ENCODE data around the gene TES. TPM values are rescaled to one million over a fixed set of nuclear protein-coding genes. Genes with fewer than 3 reads are reported as not detected.
A peak's percentile ranks its signal among the peaks of the same experiment; 100 is the strongest.

The TES gene, protein sequence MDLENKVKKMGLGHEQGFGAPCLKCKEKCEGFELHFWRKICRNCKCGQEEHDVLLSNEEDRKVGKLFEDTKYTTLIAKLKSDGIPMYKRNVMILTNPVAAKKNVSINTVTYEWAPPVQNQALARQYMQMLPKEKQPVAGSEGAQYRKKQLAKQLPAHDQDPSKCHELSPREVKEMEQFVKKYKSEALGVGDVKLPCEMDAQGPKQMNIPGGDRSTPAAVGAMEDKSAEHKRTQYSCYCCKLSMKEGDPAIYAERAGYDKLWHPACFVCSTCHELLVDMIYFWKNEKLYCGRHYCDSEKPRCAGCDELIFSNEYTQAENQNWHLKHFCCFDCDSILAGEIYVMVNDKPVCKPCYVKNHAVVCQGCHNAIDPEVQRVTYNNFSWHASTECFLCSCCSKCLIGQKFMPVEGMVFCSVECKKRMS
- 100 to 1,000 TPM; 107 to 108 TPM for total RNA-seq
- 94.8 to 246 reads per million in 2 donors for total RNA-seq

DNA sequence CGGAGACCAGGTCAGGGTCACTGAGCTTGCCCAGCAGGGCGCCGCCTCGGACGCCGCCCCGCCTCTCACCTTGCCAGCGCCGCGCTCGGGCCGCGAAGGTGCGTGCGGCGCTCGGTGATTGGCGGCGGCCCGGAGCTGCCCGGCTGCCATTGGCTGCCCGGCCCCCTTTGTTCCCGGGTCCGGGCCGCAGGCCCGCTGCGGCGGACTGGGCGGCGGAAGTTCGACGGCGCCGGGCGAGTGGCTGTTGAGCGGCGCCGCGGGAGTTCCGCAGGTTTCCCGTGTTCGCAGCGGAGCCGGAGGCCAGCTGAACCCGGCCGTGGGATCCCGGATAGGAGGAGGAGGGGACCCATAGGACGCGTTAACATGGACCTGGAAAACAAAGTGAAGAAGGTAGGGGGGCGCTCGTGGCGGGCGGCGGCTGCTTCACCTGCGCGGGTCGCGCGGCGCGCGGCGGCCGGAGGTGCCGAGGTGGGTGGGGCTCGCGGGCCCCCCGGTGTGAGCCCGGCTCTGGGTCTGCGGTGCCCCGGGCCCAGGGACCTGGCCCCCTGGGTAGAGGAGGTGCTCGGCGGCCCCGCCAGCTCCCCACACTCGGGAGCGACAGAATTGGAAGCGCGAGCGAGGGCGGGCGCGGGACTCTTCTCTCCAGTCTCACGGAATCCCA is at the start of gene TES:
Gene TES, plus strand, starts transcription at position 195 of the 661 bp plus-strand sequence. Its CDS starts 169 bp downstream, at position 364.
- H3K4me1 Mint-ChIP-seq: peaks cover 39% of the 10 kb centered on the region

DNA sequence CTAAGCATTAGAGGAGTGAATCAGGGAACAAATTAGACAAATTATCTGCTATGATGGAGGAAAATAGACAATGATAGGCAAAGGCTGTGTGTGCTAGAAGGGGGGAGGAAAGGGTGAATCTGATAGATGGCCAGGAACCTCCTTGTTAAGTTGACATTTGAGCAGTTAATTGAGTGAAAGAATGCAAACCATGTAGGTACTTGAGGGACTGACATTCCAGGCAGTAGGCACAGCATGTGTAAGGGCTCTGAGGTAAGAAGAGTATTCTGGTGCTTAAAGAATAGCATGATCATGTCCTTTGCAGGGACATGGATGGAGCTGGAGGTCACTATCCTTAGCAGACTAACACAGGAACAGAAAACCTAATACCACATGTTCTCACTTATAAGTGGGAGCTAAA is 48.6 kb upstream of the TES start:
- H3K4me1 Mint-ChIP-seq: peaks cover 8% of the 10 kb centered on the region
- ATAC-seq (no peak), DNase-seq (no peak)
- peaks cover 5% of the 10 kb centered on the region for H3K36me3 Mint-ChIP-seq (ENCODE audit: low read depth)
- no peak overlapping the region for H3K4me3 Mint-ChIP-seq
- peaks cover 72% of the 10 kb centered on the region for H3K27me3 Mint-ChIP-seq
- no peak overlapping the region for H3K27ac Mint-ChIP-seq
- no peaks in the 10 kb centered on the region for H3K9me3 ChIP-seq (ENCODE audit: control insufficient read depth, low read length, poor library complexity, severe bottlenecking)

More for the DNA sequence above, at the start of gene TES:
- peak within 1 kb of the TSS; percentile 98 for H3K27ac Mint-ChIP-seq
- H3K9me3 ChIP-seq (ENCODE audit: control insufficient read depth, low read length, poor library complexity, severe bottlenecking): no peaks in the 10 kb centered on the region
- no peaks in the 10 kb centered on the region for H3K27me3 Mint-ChIP-seq
- H3K4me3 Mint-ChIP-seq: peak within 1 kb of the TSS; percentile 93
- no peaks in the 10 kb centered on the region for H3K36me3 Mint-ChIP-seq (ENCODE audit: low read depth)
- peak; percentile 42 to 61 (median 52) for DNase-seq
- peak; percentile 60 for ATAC-seq

DNA sequence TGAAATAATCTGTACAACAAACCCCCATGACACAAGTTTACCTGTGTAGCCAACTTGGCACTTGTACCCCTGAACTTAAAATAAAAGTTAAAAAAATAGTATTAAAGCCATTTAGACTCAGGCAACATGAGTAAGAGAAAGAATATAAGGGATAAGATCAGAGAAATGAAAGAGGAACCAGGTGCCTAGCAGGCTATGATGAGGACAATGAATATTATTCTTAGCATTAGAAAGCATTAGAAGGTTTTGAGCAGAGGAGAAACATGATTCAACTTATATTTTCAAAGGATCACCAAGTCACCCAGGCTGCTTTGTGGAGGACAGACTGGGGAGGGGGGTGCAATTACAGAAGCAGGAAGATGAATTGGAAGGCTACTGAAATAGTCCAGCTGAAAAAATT is 48.1 kb upstream of the TES start:
- ATAC-seq: no peak
- peaks cover 5% of the 10 kb centered on the region for H3K36me3 Mint-ChIP-seq (ENCODE audit: low read depth)
- no peak overlapping the region for H3K4me3 Mint-ChIP-seq

DNA sequence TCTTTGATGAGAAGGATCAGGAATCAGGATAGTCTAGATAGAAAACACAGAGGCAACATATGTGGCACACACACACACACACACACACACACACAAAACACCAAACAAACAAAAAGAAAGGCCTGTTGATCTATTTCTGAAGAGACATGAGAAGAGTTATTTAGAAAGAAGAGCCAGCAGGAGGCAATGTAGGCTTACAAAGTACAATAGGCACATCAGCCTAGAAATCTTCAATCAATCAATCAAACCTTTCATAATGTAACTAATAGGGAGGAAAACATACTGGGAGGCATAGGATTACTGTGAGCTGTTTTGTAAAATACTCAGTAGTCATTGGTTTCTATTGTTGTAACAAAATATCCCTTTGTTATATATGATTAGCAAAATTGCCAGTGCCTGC is 47.3 kb upstream of the TES start:
- H3K9me3 ChIP-seq (ENCODE audit: control insufficient read depth, low read length, poor library complexity, severe bottlenecking): no peaks in the 10 kb centered on the region
- no peak for DNase-seq
- Mint-ChIP-seq H3K4me3 (no peak overlapping the region), H3K36me3 (ENCODE audit: low read depth) (peaks cover 2% of the 10 kb centered on the region), H3K27me3 (peaks cover 61% of the 10 kb centered on the region), H3K27ac (no peak overlapping the region), H3K4me1 (peaks cover 14% of the 10 kb centered on the region)
- no peak for ATAC-seq

More for the DNA sequence above, 48.1 kb upstream of the TES start:
- no peaks in the 10 kb centered on the region for H3K9me3 ChIP-seq (ENCODE audit: control insufficient read depth, low read length, poor library complexity, severe bottlenecking)
- DNase-seq: no peak
- H3K27ac Mint-ChIP-seq: no peak overlapping the region
- H3K27me3 Mint-ChIP-seq: peaks cover 69% of the 10 kb centered on the region
- peaks cover 12% of the 10 kb centered on the region for H3K4me1 Mint-ChIP-seq

DNA sequence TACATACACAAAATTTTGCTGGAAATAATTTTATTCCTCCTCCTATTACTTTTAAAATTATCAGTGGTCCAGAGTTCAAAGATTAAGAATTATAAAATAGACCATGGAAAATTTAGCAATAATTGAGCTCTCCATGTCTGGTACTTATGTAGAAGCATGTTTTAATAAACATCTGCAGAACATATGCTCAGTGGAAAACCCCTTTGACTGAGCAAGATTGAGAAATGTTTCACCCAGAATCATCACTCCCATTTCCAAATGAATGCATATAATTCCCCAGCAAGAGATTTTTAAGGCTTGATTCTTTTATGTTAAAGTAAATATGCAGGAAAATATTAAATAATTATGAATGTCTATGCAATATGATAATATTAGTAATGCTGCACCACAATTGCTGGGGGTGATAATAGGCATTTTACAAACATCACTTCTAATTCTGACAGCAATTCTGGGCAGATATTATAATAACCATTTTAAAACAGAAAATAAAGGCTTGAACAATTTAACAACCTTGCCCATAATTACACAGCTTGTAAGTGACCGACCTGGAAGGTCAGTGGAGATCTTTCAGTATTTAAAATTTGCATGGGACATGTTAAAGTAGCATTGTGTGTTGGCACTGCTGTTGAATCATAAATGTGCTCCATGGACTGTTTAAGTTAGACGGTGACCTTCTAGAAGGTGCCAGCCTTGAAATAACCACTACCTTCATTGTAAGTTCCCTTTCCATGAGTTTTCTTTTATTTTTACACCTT is 45.6 kb upstream of the TES start:
- DNase-seq (no peak), ATAC-seq (no peak)
- Mint-ChIP-seq H3K4me1 (peaks cover 14% of the 10 kb centered on the region), H3K4me3 (no peak overlapping the region), H3K36me3 (ENCODE audit: low read depth) (peaks cover 2% of the 10 kb centered on the region), H3K27me3 (peaks cover 68% of the 10 kb centered on the region), H3K27ac (no peak overlapping the region)
- no peaks in the 10 kb centered on the region for H3K9me3 ChIP-seq (ENCODE audit: control insufficient read depth, low read length, poor library complexity, severe bottlenecking)

DNA sequence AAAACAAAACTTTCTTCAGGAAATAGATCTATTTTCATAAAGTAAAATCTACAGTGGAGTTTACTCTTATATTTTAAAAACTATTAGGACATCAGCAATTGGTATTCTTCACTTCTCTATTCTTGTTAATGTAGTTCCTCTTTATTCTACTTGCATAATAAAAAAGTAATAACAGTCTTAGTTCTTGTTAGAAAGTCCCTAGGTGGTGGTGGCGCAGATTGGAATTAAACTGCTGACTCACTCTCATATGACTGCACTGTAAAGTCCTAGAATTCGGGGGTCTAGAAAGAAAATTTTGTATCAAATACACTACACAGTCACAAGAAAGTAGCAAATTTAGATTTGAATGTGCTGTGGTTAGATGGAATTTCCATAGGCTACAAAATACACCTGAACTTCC is 44.6 kb upstream of the TES start:
- H3K36me3 Mint-ChIP-seq (ENCODE audit: low read depth): peaks cover 2% of the 10 kb centered on the region
- ATAC-seq (peak; percentile 36), DNase-seq (no peak)
- no peak overlapping the region for H3K4me3 Mint-ChIP-seq
- peaks cover 14% of the 10 kb centered on the region for H3K4me1 Mint-ChIP-seq
- H3K9me3 ChIP-seq (ENCODE audit: control insufficient read depth, low read length, poor library complexity, severe bottlenecking): no peaks in the 10 kb centered on the region
- H3K27me3 Mint-ChIP-seq: peaks cover 66% of the 10 kb centered on the region
- no peak overlapping the region for H3K27ac Mint-ChIP-seq

DNA sequence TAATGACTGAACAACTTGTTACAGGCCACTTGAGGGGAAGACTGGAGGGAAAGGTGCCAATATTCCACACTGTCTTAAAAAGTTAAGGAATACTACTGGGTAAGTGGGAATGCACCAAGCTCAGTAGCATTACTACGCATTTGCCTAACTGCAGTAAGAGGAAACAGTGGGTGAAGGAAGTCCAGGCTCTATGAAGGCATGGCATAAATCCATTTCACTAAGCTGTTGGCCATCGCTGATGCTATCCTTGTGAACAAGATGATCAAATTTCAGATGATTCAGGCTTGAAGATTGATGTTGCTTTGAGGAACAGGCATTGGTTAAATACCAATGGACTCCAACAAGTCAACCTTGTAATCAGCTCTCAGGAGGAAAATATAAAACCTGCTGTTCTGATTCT is 44.2 kb upstream of the TES start:
- Mint-ChIP-seq H3K4me1 (peaks cover 14% of the 10 kb centered on the region), H3K27ac (no peak overlapping the region), H3K4me3 (no peak overlapping the region), H3K36me3 (ENCODE audit: low read depth) (peaks cover 2% of the 10 kb centered on the region), H3K27me3 (peaks cover 70% of the 10 kb centered on the region)
- DNase-seq (no peak), ATAC-seq (no peak)
- H3K9me3 ChIP-seq (ENCODE audit: control insufficient read depth, low read length, poor library complexity, severe bottlenecking): no peaks in the 10 kb centered on the region

DNA sequence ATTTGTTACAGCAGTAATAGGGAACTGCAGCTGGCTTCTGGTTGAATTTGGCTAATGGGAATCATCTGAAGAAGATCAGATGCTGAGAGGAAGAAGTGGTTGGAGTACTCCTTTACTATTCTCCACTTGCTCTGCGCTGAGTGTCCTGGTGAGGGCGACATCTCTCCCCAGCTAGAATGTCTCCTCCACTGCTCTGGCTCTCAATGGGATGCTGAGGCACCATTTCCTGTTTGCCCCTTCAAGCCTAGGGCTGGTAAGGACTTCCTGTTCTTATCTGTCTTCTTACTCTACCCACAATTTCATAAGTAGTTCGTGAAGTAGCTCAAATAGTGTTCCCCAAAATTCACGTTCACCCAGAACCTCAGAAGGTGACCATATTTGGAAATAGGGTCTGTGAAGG is 43.2 kb upstream of the TES start:
- H3K9me3 ChIP-seq (ENCODE audit: control insufficient read depth, low read length, poor library complexity, severe bottlenecking): no peaks in the 10 kb centered on the region
- Mint-ChIP-seq H3K4me1 (peaks cover 14% of the 10 kb centered on the region), H3K36me3 (ENCODE audit: low read depth) (peaks cover 2% of the 10 kb centered on the region), H3K4me3 (no peak overlapping the region), H3K27ac (no peak overlapping the region), H3K27me3 (peaks cover 73% of the 10 kb centered on the region)
- ATAC-seq (peak; percentile 63), DNase-seq (no peak)

DNA sequence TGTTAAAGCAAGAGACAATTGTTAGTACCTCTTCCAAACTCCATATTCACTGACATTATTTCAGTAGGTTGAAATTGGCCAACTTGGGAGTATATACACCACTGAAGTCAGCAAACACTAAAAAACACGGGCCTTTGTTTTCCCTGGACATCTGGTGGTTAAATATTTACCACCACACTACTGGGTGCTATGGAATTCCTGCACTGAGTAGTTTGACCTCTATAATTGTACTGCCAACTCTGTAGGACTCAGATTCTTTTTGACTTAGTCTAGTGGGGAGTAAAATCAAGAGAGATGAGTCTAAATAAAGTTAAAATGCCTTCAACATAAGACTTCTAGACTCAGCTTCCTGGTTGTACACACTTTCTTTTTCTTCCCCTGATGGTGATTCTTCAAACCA is 41.3 kb upstream of the TES start:
- H3K4me3 Mint-ChIP-seq: no peak overlapping the region
- H3K27ac Mint-ChIP-seq: no peak overlapping the region
- peaks cover 10% of the 10 kb centered on the region for H3K4me1 Mint-ChIP-seq
- no peaks in the 10 kb centered on the region for H3K36me3 Mint-ChIP-seq (ENCODE audit: low read depth)
- peaks cover 56% of the 10 kb centered on the region for H3K27me3 Mint-ChIP-seq
- no peaks in the 10 kb centered on the region for H3K9me3 ChIP-seq (ENCODE audit: control insufficient read depth, low read length, poor library complexity, severe bottlenecking)
- DNase-seq (no peak), ATAC-seq (no peak)

DNA sequence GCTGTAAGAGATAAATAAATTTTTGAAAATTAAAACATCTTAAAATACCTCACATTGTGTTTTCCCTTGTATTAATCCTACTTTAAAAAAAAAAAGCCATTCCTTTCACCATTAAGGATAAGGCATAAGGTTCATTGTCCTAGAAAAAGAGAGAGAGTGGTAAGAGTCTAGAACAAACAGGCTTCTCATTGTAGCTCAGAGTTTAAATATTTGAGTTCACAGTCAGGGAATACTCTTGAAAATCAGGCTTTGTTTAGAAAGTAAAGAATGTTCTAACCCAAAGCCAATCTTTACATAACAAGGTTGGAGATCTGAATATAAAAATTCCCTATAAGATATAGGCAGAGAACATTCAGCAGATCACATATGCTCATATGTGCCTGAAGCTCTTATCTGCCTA is 40.2 kb upstream of the TES start:
- Mint-ChIP-seq H3K4me1 (peaks cover 10% of the 10 kb centered on the region), H3K27ac (no peak overlapping the region), H3K4me3 (no peak overlapping the region), H3K27me3 (peaks cover 51% of the 10 kb centered on the region), H3K36me3 (ENCODE audit: low read depth) (no peaks in the 10 kb centered on the region)
- no peak for ATAC-seq
- no peak for DNase-seq
- H3K9me3 ChIP-seq (ENCODE audit: control insufficient read depth, low read length, poor library complexity, severe bottlenecking): no peaks in the 10 kb centered on the region

DNA sequence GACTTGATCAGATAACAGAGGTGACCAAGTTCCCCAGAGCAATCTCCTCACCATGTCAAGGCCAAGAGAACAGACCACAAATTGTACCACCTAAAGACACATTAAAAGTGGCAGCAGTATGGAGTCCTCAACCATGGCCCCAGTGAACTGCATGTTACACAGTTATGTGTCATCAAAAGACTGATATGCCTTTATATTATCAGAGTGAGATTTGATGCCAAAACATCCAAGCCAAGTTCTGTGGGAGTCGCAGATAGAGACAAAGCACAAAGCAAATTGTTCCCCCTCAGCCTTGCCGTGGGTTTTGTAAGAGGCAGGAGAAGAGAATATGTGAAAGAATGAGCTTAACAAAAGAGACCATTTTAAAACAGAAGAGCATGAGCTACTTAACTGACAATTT is 39.2 kb upstream of the TES start:
- H3K27me3 Mint-ChIP-seq: peaks cover 42% of the 10 kb centered on the region
- no peaks in the 10 kb centered on the region for H3K9me3 ChIP-seq (ENCODE audit: control insufficient read depth, low read length, poor library complexity, severe bottlenecking)

DNA sequence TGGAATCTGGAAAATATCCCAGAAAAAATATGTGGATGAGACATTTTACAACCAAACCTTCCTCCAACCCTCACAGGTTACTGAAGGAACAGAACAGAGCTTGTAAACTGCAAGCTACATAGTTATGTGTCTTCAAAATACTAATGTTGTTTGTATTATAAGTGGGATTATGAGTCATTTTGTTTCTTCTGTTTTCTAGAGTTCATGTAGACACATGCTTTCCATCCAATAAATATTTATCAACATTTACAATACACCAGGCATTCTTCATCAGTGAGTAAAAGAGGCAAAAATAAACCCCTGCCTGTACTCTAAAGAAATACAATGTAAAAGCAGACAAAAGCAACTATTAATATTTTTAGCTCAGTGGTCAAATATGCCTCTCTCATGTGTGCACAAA is 38.0 kb upstream of the TES start:
- H3K9me3 ChIP-seq (ENCODE audit: control insufficient read depth, low read length, poor library complexity, severe bottlenecking): no peaks in the 10 kb centered on the region
- Mint-ChIP-seq H3K27me3 (peaks cover 34% of the 10 kb centered on the region), H3K4me1 (peaks cover 1% of the 10 kb centered on the region), H3K27ac (no peak overlapping the region), H3K4me3 (no peak overlapping the region), H3K36me3 (ENCODE audit: low read depth) (no peaks in the 10 kb centered on the region)
- ATAC-seq: no peak
- DNase-seq: no peak

More for the DNA sequence above, 39.2 kb upstream of the TES start:
- no peak overlapping the region for H3K4me3 Mint-ChIP-seq
- H3K36me3 Mint-ChIP-seq (ENCODE audit: low read depth): no peaks in the 10 kb centered on the region
- peaks cover 10% of the 10 kb centered on the region for H3K4me1 Mint-ChIP-seq
- DNase-seq (no peak), ATAC-seq (no peak)
- H3K27ac Mint-ChIP-seq: no peak overlapping the region
